WTC11 (cell line): ENCODE measurements around the gene ARL10.

Experiments used
- FOXK1 ChIP-seq: sonication (generic); formaldehyde crosslinking; IDR thresholded peaks from 2 replicates; pipeline ENCODE4 v1.8.0; 2022; ENCODE audit warnings: mild to moderate bottlenecking, moderate library complexity, missing genetic modification reagents
- NFE2L1 ChIP-seq: sonication (generic); formaldehyde crosslinking; IDR thresholded peaks from 2 replicates; pipeline ENCODE4 v1.8.1; 2023; ENCODE audit warnings: missing genetic modification reagents
- NFYB ChIP-seq: sonication (generic); formaldehyde crosslinking; conservative IDR thresholded peaks from 2 replicates; pipeline ENCODE4 v1.8.0; 2022; ENCODE audit warnings: low read depth, missing genetic modification reagents
- SMAD3 ChIP-seq: sonication (generic); formaldehyde crosslinking; IDR thresholded peaks from 2 replicates; pipeline ENCODE4 v1.8.0; 2022; ENCODE audit warnings: missing genetic modification reagents, mild to moderate bottlenecking, borderline replicate concordance
- TEAD1 ChIP-seq: sonication (generic); formaldehyde crosslinking; IDR thresholded peaks from 2 replicates; pipeline ENCODE4 v1.8.0; 2022; ENCODE audit warnings: mild to moderate bottlenecking, missing genetic modification reagents
- TEAD4 ChIP-seq: sonication (generic); formaldehyde crosslinking; IDR thresholded peaks from 2 replicates; pipeline ENCODE4 v1.8.0; 2022; ENCODE audit warnings: mild to moderate bottlenecking, missing genetic modification reagents
- ZNF396 ChIP-seq: fragments of 250-450 bp; sonication (Bioruptor Pico); IDR thresholded peaks from 2 replicates; pipeline ENCODE4 v1.8.0; 2021; ENCODE audit warnings: mild to moderate bottlenecking, moderate library complexity, borderline replicate concordance
- TF ChIP-seq, protein P1 (sequence below): fragments of 200-600 bp; IDR thresholded peaks from 2 replicates; pipeline ENCODE4 v1.8.0; 2022; ENCODE audit warnings: antibody characterized with exemption
- TF ChIP-seq, protein P2 (sequence below): sonication (generic); formaldehyde crosslinking; IDR thresholded peaks from 2 replicates; pipeline ENCODE4 v1.8.1; 2022; ENCODE audit warnings: low read depth, missing genetic modification reagents, borderline replicate concordance
- TF ChIP-seq, protein P3 (sequence below): sonication (generic); formaldehyde crosslinking; IDR thresholded peaks from 2 replicates; pipeline ENCODE4 v1.8.0; 2022; ENCODE audit warnings: mild to moderate bottlenecking, missing genetic modification reagents
- TF ChIP-seq, protein P4 (sequence below): sonication (generic); formaldehyde crosslinking; IDR thresholded peaks from 2 replicates; pipeline ENCODE4 v1.8.1; 2023; ENCODE audit warnings: mild to moderate bottlenecking, moderate library complexity, missing genetic modification reagents
- TF ChIP-seq, protein P5 (sequence below): fragments of 250-450 bp; sonication (Bioruptor Pico); IDR thresholded peaks from 2 replicates; pipeline ENCODE4 v2.1.2; 2022; ENCODE audit warnings: mild to moderate bottlenecking, moderate library complexity
- TF ChIP-seq, protein P6 (sequence below): sonication (generic); formaldehyde crosslinking; IDR thresholded peaks from 2 replicates; pipeline ENCODE4 v1.8.1; 2023; ENCODE audit warnings: mild to moderate bottlenecking, missing genetic modification reagents, moderate library complexity

DNA sequence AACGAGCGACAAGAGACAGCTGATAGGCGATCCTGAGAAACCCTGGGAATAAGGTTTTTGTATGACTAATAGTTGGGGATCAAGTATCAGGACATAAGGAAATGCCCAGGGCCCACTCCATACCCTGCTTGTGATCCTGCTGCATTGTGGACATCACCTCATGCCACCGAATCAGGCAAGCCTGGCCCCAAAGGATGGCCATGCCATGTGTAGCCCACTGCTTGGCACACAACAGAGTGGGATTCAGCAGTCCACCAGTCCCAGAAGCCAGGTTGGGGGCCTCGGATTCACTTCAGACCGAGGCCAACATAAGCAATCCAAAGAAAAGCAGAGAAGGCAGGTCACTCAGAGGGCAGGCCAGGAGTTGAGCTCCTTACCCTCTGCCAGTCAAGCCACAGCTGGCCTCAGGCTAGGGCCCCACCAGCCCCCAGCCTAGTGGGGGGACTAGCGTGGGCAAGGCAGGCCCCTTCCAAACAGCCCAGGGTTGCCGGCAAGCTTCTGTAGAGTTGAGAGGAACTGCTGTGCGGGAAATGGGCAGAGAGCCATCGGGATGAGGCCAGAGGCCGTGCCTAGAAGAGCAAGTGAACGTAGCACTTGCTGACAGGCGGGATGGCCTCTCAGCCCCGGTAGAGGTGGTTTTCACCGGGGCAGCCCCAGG is 18.1 kb downstream of the ARL10 start:
- TF ChIP-seq TEAD1, result no peak
- no peak for TF ChIP-seq NFE2L1
- TF ChIP-seq, protein P1, sequence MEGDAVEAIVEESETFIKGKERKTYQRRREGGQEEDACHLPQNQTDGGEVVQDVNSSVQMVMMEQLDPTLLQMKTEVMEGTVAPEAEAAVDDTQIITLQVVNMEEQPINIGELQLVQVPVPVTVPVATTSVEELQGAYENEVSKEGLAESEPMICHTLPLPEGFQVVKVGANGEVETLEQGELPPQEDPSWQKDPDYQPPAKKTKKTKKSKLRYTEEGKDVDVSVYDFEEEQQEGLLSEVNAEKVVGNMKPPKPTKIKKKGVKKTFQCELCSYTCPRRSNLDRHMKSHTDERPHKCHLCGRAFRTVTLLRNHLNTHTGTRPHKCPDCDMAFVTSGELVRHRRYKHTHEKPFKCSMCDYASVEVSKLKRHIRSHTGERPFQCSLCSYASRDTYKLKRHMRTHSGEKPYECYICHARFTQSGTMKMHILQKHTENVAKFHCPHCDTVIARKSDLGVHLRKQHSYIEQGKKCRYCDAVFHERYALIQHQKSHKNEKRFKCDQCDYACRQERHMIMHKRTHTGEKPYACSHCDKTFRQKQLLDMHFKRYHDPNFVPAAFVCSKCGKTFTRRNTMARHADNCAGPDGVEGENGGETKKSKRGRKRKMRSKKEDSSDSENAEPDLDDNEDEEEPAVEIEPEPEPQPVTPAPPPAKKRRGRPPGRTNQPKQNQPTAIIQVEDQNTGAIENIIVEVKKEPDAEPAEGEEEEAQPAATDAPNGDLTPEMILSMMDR, result no peak
- TF ChIP-seq, protein P2, sequence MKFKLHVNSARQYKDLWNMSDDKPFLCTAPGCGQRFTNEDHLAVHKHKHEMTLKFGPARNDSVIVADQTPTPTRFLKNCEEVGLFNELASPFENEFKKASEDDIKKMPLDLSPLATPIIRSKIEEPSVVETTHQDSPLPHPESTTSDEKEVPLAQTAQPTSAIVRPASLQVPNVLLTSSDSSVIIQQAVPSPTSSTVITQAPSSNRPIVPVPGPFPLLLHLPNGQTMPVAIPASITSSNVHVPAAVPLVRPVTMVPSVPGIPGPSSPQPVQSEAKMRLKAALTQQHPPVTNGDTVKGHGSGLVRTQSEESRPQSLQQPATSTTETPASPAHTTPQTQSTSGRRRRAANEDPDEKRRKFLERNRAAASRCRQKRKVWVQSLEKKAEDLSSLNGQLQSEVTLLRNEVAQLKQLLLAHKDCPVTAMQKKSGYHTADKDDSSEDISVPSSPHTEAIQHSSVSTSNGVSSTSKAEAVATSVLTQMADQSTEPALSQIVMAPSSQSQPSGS (CRISPR knock-in tag), result no peak
- TF ChIP-seq NFYB, result no peak
- no peak for TF ChIP-seq FOXK1 (CRISPR knock-in tag)
- TF ChIP-seq, protein P3, sequence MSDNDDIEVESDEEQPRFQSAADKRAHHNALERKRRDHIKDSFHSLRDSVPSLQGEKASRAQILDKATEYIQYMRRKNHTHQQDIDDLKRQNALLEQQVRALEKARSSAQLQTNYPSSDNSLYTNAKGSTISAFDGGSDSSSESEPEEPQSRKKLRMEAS (CRISPR knock-in tag), result no peak
- TF ChIP-seq, protein P4, sequence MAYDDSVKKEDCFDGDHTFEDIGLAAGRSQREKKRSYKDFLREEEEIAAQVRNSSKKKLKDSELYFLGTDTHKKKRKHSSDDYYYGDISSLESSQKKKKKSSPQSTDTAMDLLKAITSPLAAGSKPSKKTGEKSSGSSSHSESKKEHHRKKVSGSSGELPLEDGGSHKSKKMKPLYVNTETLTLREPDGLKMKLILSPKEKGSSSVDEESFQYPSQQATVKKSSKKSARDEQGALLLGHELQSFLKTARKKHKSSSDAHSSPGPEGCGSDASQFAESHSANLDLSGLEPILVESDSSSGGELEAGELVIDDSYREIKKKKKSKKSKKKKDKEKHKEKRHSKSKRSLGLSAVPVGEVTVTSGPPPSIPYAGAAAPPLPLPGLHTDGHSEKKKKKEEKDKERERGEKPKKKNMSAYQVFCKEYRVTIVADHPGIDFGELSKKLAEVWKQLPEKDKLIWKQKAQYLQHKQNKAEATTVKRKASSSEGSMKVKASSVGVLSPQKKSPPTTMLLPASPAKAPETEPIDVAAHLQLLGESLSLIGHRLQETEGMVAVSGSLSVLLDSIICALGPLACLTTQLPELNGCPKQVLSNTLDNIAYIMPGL (CRISPR knock-in tag), result no peak
- no peak for TF ChIP-seq ZNF396 (CRISPR knock-in tag)
- no peak for TF ChIP-seq SMAD3
- TF ChIP-seq TEAD4 (CRISPR knock-in tag), result no peak
- TF ChIP-seq, protein P5, sequence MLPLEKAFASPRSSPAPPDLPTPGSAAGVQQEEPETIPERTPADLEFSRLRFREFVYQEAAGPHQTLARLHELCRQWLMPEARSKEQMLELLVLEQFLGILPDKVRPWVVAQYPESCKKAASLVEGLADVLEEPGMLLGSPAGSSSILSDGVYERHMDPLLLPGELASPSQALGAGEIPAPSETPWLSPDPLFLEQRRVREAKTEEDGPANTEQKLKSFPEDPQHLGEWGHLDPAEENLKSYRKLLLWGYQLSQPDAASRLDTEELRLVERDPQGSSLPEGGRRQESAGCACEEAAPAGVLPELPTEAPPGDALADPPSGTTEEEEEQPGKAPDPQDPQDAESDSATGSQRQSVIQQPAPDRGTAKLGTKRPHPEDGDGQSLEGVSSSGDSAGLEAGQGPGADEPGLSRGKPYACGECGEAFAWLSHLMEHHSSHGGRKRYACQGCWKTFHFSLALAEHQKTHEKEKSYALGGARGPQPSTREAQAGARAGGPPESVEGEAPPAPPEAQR (CRISPR knock-in tag), result no peak
- TF ChIP-seq, protein P6, sequence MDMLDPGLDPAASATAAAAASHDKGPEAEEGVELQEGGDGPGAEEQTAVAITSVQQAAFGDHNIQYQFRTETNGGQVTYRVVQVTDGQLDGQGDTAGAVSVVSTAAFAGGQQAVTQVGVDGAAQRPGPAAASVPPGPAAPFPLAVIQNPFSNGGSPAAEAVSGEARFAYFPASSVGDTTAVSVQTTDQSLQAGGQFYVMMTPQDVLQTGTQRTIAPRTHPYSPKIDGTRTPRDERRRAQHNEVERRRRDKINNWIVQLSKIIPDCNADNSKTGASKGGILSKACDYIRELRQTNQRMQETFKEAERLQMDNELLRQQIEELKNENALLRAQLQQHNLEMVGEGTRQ (CRISPR knock-in tag), result no peak
